GM12891 (cell line): Measurements from ENCODE around the gene PRRT4.

Experiments
- POLR2A ChIP-seq: IDR thresholded peaks from 2 replicates; pipeline ENCODE4 v1.6.1; 2011; ENCODE audit warnings: low read depth, low read length, control low read depth
- POLR2AphosphoS5 ChIP-seq: IDR thresholded peaks from 2 replicates; pipeline ENCODE4 v1.6.1; 2011; ENCODE audit warnings: low read depth, low read length, control low read depth
- SPI1 ChIP-seq: IDR thresholded peaks from 2 replicates; pipeline ENCODE4 v1.6.1; 2011; ENCODE audit warnings: low read depth, low read length, control low read depth

DNA sequence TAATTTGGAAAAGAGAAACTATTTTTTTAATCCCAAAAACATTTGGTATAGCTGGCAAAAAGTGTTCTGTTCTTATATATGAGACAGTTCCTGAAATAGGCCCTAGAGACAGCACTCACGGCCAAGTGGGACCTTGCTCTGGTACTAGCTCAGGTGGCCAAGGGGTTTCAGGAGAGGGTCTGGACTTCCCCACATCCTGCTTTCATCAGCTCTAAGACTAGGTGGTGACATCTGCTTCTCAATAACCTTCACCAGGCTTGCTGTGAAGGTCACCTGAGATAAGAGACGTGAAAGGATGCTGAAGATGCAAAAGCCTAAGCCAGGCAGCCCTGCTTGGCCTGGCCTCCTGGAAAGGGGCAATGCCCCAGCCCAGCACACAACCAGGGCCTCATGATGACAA lies 58.4 kb downstream of the PRRT4 start:
- TF ChIP-seq POLR2A (no peak), SPI1 (no peak), POLR2AphosphoS5 (no peak)
